Measurements from ENCODE around the gene ZSWIM7. TPM values are rescaled to one million over a fixed set of nuclear protein-coding genes. Genes with fewer than 3 reads are reported as not detected.

Gene ZSWIM7
- total and polyA plus RNA-seq, 2 experiments from 2014 or later, result 16.3 to 50.4 TPM

GRCh38 chr17:16033729-16034349 is 34.3 kb upstream of the ZSWIM7 start (continued):
- no peak for TF ChIP-seq ETS1 (IDR thresholded peaks at IDR 0.05)
- TF ChIP-seq, protein P1, sequence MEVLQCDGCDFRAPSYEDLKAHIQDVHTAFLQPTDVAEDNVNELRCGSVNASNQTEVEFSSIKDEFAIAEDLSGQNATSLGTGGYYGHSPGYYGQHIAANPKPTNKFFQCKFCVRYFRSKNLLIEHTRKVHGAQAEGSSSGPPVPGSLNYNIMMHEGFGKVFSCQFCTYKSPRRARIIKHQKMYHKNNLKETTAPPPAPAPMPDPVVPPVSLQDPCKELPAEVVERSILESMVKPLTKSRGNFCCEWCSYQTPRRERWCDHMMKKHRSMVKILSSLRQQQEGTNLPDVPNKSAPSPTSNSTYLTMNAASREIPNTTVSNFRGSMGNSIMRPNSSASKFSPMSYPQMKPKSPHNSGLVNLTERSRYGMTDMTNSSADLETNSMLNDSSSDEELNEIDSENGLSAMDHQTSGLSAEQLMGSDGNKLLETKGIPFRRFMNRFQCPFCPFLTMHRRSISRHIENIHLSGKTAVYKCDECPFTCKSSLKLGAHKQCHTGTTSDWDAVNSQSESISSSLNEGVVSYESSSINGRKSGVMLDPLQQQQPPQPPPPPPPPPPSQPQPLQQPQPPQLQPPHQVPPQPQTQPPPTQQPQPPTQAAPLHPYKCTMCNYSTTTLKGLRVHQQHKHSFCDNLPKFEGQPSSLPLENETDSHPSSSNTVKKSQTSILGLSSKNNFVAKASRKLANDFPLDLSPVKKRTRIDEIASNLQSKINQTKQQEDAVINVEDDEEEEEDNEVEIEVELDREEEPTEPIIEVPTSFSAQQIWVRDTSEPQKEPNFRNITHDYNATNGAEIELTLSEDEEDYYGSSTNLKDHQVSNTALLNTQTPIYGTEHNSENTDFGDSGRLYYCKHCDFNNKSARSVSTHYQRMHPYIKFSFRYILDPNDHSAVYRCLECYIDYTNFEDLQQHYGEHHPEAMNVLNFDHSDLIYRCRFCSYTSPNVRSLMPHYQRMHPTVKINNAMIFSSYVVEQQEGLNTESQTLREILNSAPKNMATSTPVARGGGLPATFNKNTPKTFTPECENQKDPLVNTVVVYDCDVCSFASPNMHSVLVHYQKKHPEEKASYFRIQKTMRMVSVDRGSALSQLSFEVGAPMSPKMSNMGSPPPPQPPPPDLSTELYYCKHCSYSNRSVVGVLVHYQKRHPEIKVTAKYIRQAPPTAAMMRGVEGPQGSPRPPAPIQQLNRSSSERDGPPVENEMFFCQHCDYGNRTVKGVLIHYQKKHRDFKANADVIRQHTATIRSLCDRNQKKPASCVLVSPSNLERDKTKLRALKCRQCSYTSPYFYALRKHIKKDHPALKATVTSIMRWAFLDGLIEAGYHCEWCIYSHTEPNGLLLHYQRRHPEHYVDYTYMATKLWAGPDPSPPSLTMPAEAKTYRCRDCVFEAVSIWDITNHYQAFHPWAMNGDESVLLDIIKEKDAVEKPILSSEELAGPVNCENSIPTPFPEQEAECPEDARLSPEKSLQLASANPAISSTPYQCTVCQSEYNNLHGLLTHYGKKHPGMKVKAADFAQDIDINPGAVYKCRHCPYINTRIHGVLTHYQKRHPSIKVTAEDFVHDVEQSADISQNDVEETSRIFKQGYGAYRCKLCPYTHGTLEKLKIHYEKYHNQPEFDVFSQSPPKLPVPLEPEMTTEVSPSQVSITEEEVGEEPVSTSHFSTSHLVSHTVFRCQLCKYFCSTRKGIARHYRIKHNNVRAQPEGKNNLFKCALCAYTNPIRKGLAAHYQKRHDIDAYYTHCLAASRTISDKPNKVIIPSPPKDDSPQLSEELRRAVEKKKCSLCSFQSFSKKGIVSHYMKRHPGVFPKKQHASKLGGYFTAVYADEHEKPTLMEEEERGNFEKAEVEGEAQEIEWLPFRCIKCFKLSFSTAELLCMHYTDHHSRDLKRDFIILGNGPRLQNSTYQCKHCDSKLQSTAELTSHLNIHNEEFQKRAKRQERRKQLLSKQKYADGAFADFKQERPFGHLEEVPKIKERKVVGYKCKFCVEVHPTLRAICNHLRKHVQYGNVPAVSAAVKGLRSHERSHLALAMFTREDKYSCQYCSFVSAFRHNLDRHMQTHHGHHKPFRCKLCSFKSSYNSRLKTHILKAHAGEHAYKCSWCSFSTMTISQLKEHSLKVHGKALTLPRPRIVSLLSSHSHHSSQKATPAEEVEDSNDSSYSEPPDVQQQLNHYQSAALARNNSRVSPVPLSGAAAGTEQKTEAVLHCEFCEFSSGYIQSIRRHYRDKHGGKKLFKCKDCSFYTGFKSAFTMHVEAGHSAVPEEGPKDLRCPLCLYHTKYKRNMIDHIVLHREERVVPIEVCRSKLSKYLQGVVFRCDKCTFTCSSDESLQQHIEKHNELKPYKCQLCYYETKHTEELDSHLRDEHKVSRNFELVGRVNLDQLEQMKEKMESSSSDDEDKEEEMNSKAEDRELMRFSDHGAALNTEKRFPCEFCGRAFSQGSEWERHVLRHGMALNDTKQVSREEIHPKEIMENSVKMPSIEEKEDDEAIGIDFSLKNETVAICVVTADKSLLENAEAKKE (CRISPR knock-in tag; IDR thresholded peaks at IDR 0.05), result no peak
- no peak for TF ChIP-seq EZH2phosphoT487 (IDR thresholded peaks at IDR 0.05; ENCODE audit: unreplicated experiment)

DNA sequence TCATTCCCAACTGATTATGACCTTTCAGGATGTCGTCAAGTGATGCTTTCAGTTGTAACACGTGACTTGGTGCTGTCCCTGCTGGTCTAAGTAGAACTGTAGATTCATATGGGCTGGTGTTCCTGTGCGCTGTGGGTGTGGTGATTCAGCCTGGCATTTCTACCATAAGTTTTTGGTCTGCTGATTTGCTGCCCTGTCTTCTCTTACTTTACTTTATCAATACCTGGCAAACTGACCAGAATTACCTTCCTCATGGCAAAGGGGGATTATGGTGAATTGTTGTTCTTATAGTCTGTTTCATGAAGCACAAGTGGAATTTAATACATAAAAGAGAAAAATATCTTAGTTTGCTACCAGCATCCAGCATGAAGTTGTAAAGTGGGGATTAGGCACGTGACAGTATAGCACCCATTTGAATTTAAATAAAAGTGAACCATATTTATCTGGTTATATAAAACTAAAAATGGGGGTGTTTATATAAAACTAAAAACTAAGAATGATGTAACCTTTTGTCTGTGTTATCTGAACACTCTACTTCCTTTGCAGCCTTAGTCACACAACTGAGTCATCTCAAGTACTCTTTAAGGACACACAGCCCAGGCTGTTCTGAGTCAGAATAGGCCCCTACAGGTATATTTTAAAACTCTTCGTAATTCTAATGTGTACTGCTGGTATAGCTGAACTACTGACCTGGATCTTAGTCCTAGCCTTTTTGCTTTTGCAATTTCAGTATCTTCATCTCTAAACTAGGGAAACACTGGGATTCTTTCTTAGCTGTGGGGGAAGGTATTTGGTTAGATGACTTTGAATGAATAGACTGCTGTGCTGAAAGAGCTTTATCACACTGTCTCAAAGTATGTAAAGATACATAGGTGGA is 28.4 kb upstream of the ZSWIM7 start:
- peaks cover 55% of the 10 kb centered on the region for H3K36me3 ChIP-seq (ENCODE audit: insufficient read depth)
- H3K9me2 ChIP-seq (ENCODE audit: insufficient read depth), result no peaks in the 10 kb centered on the region
- Mint-ChIP-seq H3K27me3 (ENCODE audit: insufficient read depth, low read depth, poor library complexity) (peaks cover 7% of the 10 kb centered on the region), H3K4me1 (peaks cover 7% of the 10 kb centered on the region; the same call in 2 of the 3 replicates), H3K27ac (peak overlapping the region; percentile 75), H3K4me3 (no peak overlapping the region), H3K9me3 (no peaks in the 10 kb centered on the region), H3K36me3 (ENCODE audit: low read depth) (peaks cover 92% of the 10 kb centered on the region)
- peaks cover 22% of the 10 kb centered on the region; the same call in 1 of the 2 replicates for H4K20me1 ChIP-seq (replicated peaks; ENCODE audit: insufficient read depth)
- H3K27ac ChIP-seq (ENCODE audit: low read depth), result peak overlapping the region; percentile 55; the same call in 1 of the 2 replicates
- no peak for TF ChIP-seq ZNF331 (CRISPR knock-in tag; IDR thresholded peaks at IDR 0.05; ENCODE audit: low read depth)
- TF ChIP-seq, protein P1 (CRISPR knock-in tag; IDR thresholded peaks at IDR 0.05), result no peak
- DNase-seq (ENCODE audit: low spot score) (no peak), ATAC-seq (no peak)
- H3K79me2 ChIP-seq (replicated peaks; ENCODE audit: insufficient read depth), result 0 out of 2 replicates have a peak, but pooled peaks cover 10% of the 10 kb centered on the region
- H3K4me3 ChIP-seq, result no peak overlapping the region
- H3K4me1 ChIP-seq (ENCODE audit: insufficient read depth), result no peaks in the 10 kb centered on the region
- no peak overlapping the region for H2AFZ ChIP-seq
- no peak overlapping the region for H3K4me2 ChIP-seq
- no peaks in the 10 kb centered on the region for H3K27me3 ChIP-seq (ENCODE audit: insufficient read depth)
- no peaks in the 10 kb centered on the region for H3F3A ChIP-seq (replicated peaks; ENCODE audit: low read depth)
